ENCODE results near the gene AIP. TPM values are rescaled to one million over a fixed set of nuclear protein-coding genes. Genes with fewer than 3 reads are reported as not detected.

Gene AIP
- total and polyA plus RNA-seq, 2 of the 8 experiments (the other 6 are each of a cell fraction or from before 2014, with no cell fraction given): 29.8 to 54.4 TPM

GRCh38 chr11:67458266-67458665 is 24.6 kb upstream of the AIP start:
- no peaks in the 10 kb centered on the region for H3K36me3 ChIP-seq (ENCODE audit: control insufficient read depth in 2 of 4, insufficient read depth in 4 of 4, low read length in 3 of 4)
- no peak for DNase-seq (ENCODE audit: low read depth in 1 of 2, low spot score in 2 of 2)
- H3K4ac ChIP-seq (replicated peaks; ENCODE audit: insufficient read length, low read depth, low read length): no peak overlapping the region
- H3K14ac ChIP-seq (ENCODE audit: insufficient read length): no peak overlapping the region
- no peak overlapping the region for H2BK5ac ChIP-seq (ENCODE audit: low read depth, low read length)
- H4K5ac ChIP-seq (ENCODE audit: insufficient read length, low read depth, low read length): no peak overlapping the region
- no peaks in the 10 kb centered on the region for H3K79me1 ChIP-seq (ENCODE audit: low read depth, low read length)
- no peaks in the 10 kb centered on the region for H3K23me2 ChIP-seq (ENCODE audit: low read depth, low read length)
- H2AFZ ChIP-seq (ENCODE audit: low read length): no peak overlapping the region
- H3K4me1 ChIP-seq (replicated peaks in 1 of 4; ENCODE audit: control insufficient read depth in 3 of 4, insufficient read depth in 4 of 4, low read length in 3 of 4): no peaks in the 10 kb centered on the region
- no peaks in the 10 kb centered on the region for H3K27me3 ChIP-seq (replicated peaks in 1 of 4; ENCODE audit: control insufficient read depth in 3 of 4, extremely low read depth in 1 of 4, insufficient read depth in 3 of 4, low read length in 3 of 4)
- no peak overlapping the region for H2BK20ac ChIP-seq (ENCODE audit: low read length)
- ChIA-PET POLR2A (ENCODE audit: partially characterized antibody) (interaction anchor here (0.7 to 4.3 kb wide), 5 partner anchors 9 to 88 kb away, joined by 3 to 27 read pairs (median 4); partner anchors contain the start of genes PTPRCAP and TMEM134), CTCF (ENCODE audit: partially characterized antibody) (interaction anchor here (0.6 kb wide), 1 partner anchor 26 kb away, joined by 3 read pairs; no protein-coding TSS in a partner anchor)
- H4K91ac ChIP-seq (replicated peaks; ENCODE audit: insufficient read length, low read length): no peak overlapping the region
- FAIRE-seq: no peak
- no peak overlapping the region for H2BK120ac ChIP-seq (replicated peaks; ENCODE audit: low read depth, low read length)
- H3K4me2 ChIP-seq (ENCODE audit: insufficient read depth in 1 of 2, low read depth in 2 of 2, low read length in 2 of 2): no peak overlapping the region
- H3K27ac ChIP-seq (ENCODE audit: low read depth, low read length): no peak overlapping the region
- no peak overlapping the region for H2AK5ac ChIP-seq (ENCODE audit: low read depth, low read length)
- no peak overlapping the region for H3K18ac ChIP-seq (ENCODE audit: extremely low read depth, low read length)
- H3K9ac ChIP-seq (replicated peaks in 1 of 4; ENCODE audit: extremely low read depth in 1 of 4, low read depth in 3 of 4, low read length in 3 of 4): no peak overlapping the region; a peak in 1 of 7 replicates
- no peak overlapping the region for H2BK15ac ChIP-seq (ENCODE audit: low read length)
- WGBS, 2 experiments (ENCODE audit: extremely low coverage in 1 of 2, insufficient coverage in 1 of 2, insufficient read length in 1 of 2, insufficient replicate concordance in 2 of 2, low coverage in 1 of 2, low lambda C conversion rate in 2 of 2, missing lambda C conversion rate in 1 of 2): 94% methylated on average over 15 of the region's 19 CpGs; no CpG with 5 or more reads in 1 of the 2 experiments
- H3K4me3 ChIP-seq (ENCODE audit: extremely low read depth in 1 of 4, insufficient read depth in 2 of 4, low read depth in 3 of 4, low read length in 4 of 4): no peak overlapping the region
- no peaks in the 10 kb centered on the region for H3K9me3 ChIP-seq (ENCODE audit: insufficient read depth in 2 of 2, low read depth in 1 of 2, low read length in 1 of 2)
- no peak overlapping the region for H3K23ac ChIP-seq (ENCODE audit: insufficient read length)
- no peaks in the 10 kb centered on the region for H4K20me1 ChIP-seq (replicated peaks in 1 of 2; ENCODE audit: control insufficient read depth in 1 of 2, insufficient read depth in 2 of 2, low read length in 2 of 2)
- H2BK12ac ChIP-seq (ENCODE audit: low read depth, low read length): no peak overlapping the region
- H3K56ac ChIP-seq (replicated peaks; ENCODE audit: insufficient read length, low read depth, low read length): no peak overlapping the region
- no peak overlapping the region for H4K8ac ChIP-seq (ENCODE audit: extremely low read depth, insufficient read depth, low read length)
- H3K79me2 ChIP-seq (ENCODE audit: control insufficient read depth in 1 of 2, insufficient read depth in 2 of 2, low read length in 2 of 2): no peaks in the 10 kb centered on the region
- TF ChIP-seq RNF2 (IDR thresholded peaks at IDR 0.05; ENCODE audit: borderline replicate concordance, low read depth, low read length, missing control alignments, poor library complexity, severe bottlenecking) (no peak), SAP30 (IDR thresholded peaks at IDR 0.05; ENCODE audit: insufficient read depth, insufficient replicate concordance, low read length) (no peak), POLR2AphosphoS5 (IDR thresholded peaks at IDR 0.05; ENCODE audit: low read depth, low read length) (no peak)

Measured in H1 (cell line).